CD4-positive, alpha-beta T cell treated with Interferon gamma for 1 hour (primary cell): ENCODE results near the gene INHBB.
A peak's percentile ranks its signal among the peaks of the same experiment; 100 is the strongest.
"Not testable (repeated sequence)": the region's sequence is repeated elsewhere in the genome, so short reads cannot be mapped to it uniquely, and the experiment has no call there.

Experiments
- DNase-seq: peaks from one replicate; pipeline ENCODE4 v3.0.0-alpha.2; 2020

The INHBB gene

DNA sequence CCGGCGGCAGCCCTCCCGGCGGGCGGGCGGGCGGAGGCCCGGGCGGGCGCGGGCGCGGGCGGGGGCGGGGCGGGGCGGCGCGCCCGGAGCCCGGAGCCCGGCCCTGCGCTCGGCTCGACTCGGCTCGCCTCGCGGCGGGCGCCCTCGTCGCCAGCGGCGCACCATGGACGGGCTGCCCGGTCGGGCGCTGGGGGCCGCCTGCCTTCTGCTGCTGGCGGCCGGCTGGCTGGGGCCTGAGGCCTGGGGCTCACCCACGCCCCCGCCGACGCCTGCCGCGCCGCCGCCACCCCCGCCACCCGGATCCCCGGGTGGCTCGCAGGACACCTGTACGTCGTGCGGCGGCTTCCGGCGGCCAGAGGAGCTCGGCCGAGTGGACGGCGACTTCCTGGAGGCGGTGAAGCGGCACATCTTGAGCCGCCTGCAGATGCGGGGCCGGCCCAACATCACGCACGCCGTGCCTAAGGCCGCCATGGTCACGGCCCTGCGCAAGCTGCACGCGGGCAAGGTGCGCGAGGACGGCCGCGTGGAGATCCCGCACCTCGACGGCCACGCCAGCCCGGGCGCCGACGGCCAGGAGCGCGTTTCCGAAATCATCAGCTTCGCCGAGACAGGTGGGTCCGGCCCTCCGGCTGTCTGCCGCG lies at the start of gene INHBB:
Gene INHBB (plus strand): TSS at position 111 of the 641 bp plus-strand sequence. CDS start 53 bp downstream, at position 164.
- no peak for DNase-seq

DNA sequence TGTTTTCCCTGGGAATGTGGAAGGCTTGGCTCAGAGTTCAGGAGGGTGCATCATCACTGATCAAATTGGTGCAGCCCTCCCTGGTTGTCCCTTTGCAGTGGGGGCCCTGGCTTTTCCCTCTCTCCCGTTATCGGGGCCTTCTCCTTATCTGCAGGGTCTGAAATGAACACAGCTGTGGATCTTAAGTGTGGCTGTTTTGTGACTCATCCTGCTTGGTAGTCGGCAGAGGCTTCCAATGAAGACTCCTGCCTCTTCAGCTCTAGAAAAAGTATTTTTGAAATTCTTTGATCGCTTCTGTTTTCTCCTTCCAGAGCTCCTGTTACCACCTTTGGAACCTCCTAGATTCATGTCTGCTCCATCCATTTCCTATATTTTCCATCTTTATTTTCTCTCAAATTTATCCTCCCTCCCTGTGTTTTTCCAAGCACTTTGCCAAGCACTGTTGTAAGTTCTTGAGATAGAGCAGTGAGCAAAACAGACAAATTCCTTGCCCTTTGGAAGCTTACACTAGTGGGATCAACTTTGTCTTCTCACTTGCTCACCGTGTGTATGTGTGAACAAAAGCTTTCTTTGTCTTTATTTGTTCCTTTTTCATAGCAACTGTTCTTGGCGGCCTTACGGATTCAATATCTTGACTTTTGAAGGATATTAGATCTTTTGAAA lies 47.6 kb upstream of the INHBB start:
- DNase-seq, result no peak

DNA sequence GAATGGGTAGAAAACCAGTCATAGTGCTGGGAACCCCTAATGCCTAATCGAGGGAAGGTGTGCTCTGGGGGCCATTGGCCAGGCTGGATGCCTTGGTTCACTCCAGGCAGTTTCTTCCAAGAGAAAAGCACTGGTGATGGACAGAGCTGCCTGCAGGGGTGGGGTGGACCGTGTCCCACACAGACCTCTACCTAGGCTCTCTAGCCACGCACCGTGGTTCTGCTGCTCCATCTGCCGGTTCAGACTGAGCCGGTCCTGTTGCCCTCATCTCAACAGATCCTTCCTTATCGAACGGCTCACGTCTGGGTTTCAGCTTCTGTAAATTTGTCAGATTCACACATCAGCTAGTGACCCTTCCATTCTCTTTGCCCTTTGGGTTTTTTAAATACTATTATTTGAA lies 46.9 kb upstream of the INHBB start:
- DNase-seq, result no peak

DNA sequence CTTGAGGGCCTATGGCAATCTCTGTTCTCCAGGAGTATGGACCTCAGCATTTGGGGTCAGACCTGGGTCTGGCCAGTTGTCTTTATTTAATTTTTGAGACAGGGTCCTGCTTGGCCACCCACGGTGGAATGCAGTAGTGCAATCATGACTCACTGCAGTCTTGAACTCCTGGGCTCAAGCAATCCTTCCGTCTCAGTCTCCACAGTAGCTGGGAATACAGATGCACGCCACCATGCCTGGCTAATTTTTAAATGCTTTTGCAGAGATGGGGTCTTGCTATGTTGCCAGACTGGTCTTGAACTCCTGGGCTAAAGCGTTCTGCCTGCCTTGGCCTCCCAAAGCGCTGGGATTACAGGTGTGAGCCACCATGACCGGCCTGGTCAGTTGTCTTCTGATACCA lies 46.4 kb upstream of the INHBB start:
- no peak for DNase-seq

DNA sequence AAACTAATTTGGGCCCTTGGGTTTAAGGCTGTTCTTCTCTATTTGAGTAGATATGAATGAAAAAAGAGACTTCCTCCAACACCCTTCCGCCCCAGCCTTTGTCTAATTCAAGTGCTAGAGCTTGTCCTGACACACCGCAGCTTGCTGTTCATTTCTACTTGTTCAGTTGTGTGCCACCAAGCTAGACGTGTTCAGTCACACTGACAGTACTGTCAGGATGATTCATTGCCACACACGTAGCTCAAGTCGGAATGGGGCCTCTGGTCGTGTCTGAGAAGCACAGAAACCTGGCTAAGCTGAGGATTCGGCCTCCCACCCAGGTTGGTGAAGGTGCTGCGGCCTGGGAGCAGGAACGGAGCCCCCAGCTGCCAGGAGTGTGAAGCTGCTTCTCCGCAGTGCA lies 45.6 kb upstream of the INHBB start:
- no peak for DNase-seq

DNA sequence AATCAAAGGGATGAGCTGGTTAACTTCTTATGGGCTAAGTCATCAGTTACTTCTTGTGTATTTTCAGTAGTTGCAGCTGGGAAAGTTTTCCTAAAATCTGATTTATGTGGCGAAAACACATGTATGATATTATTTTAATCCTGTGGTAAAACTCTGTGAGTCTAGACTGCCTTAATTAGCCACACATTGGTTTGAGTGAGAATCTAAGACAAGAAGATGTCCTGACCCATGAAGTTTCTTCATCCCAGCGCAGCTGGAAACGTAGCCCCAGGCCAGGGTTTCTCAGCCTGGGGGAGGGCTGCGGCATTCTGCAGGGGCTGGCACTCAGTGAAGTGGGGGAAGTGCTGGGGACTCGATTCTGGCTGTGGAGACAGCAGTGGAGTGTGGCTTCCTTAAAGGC lies 44.7 kb upstream of the INHBB start:
- no peak for DNase-seq

DNA sequence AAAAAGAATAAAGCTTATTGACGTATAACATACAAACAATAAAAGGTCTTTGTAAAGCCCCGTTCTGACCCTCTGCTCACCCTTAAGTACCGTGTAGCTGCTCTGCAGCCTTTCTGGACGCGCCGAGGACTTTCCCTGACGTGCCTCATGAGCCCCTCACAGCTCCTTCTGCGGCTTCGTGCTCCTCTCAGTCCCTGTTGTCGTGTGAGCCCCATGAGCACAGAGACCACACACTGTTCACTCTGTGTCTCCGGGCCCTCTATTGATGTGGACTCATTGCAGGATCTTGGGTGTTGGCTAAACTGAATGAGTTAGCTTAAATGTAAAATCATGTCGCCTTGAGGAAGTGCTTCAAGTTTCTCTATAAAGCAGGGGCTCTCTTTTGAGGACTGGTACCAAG lies 43.6 kb upstream of the INHBB start:
- no peak for DNase-seq

DNA sequence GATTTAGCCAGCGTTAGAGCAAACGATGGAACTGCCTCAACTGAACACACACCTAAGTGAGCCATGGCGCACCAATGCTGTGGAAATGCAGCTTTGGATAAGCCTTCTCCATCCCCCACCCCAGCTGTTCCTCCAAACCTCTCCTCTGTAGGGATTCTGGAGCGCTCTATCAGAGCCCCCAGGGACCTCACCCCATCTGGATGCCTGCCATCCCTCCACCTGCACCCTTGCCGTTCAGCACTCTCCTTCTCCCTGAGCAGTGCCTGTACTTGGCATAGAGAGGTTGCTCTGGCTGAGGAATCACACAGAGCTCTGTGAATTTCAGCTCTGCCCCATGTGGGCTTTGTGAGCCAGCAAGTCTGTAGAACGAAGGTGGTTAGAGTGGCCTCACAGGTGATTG lies 42.8 kb upstream of the INHBB start:
- DNase-seq, result no peak

DNA sequence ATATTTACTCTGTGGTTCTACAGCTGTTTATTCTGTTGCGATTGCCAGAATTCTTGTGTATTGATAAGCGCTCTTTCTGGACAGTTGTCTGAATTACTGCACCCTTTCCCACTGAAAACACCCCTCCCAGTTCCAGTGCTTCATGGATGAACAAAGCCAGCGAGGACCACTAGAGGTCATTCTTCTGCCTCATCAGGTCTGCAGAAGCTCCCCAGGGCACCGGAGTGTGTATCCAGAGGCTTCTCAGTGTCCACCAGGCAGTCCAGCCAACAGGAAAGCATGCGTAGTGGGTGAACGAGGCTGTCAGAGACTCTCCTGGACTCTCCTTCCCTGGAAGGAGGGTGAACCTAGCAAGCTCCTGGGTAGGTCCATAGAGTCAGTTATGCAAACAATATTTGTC lies 40.6 kb upstream of the INHBB start:
- DNase-seq, result no peak

DNA sequence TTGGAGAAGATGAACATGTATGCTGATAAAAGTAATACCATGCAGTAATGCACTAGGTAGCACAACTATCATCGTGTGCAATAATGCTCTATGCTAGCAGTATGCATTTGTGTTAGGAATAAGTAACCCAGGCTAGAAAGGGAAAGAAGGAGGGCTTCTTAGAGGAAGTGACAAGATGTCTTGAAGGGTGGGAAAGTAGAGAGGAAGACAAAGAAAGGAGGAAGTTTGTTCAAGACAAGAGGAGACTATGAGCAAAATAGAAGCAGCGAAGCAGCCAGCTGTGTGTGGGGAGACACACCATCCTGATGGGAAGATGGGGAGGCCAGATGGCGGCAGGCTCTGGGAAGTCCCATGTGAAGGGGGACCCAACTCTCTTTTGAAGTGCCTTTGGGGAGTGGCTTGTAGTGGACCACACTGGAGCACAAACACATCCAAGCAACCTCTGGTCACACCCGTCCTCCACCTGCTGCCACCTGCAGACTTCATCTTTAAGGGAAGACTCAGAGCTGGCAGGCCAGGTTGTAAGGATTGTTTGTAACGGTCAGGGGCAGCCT lies 39.9 kb upstream of the INHBB start:
- DNase-seq, result no peak

DNA sequence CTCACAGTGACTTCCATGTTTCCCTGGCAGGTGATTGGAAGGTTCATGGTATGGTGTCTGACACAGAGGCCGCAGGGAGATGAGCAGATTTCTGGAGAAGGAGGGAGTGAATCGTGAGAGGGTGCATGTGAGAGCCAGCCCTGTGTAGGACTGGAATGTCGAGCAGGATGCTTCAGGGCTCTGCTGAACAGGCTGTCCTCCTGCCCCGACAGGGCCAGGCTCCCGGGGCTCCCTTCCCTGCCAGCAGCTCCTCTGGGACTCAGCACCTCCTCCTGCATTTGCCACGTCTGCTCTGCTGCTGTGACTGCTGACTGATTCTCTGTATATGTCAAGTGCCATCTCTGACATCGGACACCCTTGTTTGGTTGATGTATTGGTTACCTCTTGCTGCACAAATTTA lies 38.5 kb upstream of the INHBB start:
- DNase-seq, result no peak

DNA sequence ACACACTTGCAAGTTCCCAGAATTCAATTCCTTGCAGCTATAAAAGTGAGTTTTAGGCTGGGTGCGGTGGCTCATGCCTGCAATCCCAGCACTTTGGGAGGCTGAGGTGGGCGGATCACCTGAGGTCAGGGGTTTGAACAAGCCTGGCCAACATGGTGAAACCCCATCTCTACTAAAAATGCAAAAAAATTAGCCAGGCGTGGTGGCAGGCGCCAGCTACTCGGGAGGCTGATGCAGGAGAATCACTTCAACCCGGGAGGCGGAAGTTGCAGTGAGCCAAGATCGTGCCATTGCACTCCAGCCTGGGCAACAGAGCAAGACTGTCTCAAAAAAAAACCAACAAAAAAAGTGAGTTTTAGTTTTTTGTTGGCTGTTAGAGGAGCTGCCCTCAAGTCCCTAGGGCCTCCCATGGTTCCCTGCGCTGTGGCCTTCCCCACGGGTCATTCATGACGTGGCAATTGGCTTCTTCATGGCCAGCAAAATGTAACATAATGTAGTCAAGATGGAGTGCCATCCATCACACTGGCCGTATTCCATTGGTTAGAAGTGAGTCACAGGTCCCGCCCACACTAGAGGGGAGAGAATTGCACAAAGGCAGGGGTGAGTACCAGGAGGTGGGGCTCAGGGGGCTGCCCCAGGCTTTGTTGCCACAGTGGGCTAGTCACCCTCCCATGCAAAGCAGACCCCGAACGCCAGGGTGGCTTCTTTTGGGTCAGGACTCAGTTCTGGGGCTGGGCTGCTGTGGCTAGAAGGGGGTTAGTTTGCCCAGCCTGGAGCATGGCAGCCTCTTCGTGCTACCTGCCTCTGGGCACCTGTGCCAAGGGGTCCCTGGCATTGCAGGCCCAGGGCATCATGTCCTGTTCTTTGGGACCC lies 37.7 kb upstream of the INHBB start:
- DNase-seq, result no peak

DNA sequence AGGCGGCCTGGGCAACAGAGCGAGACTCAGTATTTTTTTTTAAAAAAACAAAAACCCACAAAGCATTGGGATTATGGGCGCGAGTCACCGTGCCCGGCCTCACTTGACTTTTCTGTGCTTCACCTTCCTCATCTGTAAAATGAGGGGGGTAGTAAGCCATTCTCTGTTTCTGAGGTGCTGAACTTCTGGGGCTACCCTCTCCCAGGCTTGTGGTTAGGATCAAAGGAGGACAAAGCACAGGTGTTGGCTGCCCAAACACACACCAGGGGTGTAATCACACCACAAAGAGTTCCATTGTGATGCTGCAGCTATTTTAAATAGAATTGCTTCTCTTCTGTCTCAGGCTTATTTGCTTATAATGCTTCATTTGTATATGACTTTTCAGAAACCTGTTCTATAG lies 35.8 kb upstream of the INHBB start:
- DNase-seq, result no peak

DNA sequence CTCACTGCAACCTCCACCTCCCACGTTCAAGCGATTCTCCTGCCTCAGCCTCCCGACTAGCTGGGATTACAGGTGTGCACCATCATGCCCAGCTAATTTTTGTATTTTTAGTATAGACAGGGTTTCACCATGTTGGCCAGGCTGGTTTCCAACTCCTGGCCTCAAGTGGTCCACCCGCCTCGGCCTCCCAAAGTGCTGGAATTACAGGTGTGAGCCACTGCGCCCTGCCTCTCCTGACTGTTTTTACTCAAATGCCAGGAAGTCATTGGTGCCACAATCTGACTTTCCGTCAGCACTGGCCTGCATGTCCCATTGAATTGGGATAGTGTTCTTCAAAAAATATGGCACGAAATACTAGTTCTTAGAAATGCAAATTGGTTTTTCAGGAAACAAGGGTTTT lies 35.1 kb upstream of the INHBB start:
- DNase-seq, result not testable (repeated sequence)

DNA sequence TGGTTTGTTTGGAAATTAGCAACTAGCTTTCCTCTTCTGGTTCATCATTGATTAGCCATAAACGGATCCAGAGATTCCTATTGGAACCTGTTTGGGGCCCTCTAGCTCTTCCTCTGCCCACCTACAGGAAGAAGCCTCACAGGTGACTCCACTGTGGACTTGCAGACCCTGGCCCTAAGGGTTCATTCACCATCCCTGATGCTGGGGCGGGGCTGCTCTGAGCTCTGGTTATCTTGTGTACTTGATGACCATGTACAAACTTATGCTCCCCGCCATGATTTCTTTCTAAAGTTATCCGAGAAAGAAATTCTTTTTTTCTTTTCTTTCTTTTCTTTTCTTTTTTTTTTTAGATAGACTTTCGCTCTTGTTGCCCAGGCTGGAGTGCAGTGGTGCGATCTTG lies 33.9 kb upstream of the INHBB start:
- DNase-seq, result no peak

DNA sequence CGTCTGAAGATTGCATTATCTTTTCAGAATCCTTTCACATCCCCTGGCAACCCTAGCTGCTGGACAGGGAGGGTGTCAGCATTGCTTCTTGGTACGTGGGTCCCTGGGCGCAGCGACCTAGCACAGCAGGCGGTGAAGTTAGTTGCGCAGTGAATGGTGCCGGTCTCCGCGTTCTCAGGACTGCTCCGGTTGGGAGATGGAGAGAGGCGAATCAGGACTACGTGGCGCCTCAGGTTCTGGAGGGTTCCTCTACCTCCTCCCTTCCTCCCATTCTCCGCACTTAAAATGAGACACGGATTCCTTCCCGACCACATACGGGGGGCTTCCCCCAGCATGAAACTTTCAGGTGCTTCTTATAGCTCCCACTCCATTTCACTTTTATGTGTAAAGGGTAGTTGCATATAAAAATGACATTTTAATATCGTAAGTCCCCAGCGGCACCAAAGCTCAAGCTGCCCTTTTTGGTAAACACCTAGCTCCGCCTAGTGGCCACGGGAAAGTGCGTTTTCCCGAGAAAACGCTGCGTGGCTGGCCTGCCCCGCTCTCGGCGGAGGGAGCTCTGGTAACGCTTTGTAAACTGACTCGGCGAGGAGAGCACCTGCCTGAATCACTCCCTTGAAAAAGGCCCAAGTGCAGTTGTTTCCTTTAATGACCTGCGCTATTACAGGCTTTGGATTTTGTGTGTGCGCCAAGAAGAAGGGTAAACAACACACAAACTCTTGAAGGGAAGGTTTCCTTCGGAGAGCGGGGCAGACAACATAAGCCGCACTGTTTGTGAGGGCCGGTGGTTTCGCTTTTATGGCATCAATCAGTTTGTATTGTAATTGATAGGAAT lies 32.9 kb upstream of the INHBB start:
- peak; percentile 61 for DNase-seq

DNA sequence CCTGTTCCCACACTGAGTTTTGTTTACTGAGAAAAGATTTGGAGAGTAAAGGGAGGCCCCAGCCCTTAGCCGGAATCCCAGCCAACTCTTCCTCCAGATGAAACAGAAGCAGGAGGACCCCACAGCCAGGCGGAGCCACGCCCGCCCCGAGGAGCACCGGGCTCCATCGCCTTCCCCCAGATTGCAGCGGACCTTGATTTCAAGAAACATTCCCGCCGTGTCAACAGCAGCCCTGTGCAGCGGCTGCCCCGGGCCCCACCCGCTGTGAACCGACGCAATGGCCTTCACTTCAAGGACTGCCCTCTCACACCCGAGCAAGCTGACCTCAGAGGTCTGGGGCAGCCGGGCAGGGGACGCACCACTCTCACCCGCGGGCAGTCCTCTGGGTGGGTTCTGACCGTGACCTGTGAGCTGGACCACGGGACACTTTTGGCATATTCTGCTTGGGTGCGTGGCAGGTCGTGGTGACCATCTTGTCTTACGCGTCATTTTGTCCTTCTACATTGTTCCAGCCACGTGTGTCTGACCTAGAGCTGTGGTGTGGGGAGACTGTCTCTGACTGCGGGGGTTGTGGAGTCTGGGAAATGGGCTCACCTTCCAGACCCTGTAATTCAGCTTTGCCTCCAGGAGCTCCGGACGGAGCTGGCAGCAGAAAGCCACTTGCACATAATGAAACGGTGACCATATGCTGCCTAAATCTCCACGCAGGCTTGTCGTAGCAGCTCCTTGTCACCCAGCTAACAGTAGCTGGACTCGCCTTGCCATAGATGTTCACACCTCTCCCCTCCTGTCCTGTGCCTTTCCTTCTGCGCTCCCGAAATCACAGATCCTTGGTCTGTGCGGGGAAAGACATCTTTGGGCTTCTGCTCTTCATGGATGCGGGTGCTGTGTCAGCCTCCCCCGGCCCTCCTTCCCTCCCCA lies 32.0 kb upstream of the INHBB start:
- DNase-seq, result no peak

DNA sequence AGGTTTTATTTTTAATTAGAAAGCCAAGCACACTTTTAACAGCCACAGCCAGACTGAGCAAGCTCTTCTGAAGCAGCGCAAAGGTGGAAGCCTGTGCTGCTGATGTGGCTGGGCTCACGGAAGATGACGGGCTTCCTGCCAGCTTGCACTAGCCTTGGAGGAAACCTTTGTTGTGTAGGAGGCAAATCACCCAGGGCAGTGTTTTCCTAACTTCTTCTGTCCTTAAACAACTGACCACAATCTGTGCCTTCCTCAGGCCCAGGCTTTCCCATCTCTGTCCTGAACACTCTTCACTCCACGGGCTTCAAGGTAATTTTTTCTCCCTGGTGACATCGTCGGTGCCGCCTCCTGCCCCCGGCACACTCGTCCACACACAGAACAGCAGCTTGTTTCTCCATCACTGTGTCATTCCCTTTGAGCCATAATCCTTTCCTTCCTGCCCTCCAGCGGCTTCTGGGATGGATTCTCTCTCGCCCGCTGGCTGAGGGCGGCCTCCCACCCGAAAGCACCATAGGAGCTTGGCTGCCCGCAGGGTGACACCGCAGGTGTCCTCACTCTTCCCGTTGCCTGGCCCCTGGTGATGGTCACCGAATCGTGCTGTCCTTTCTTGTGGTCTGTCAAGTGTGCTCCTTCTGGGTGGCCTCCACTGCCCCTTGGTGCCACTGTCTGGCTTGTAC lies 31.1 kb upstream of the INHBB start:
- peak; percentile 7 for DNase-seq

DNA sequence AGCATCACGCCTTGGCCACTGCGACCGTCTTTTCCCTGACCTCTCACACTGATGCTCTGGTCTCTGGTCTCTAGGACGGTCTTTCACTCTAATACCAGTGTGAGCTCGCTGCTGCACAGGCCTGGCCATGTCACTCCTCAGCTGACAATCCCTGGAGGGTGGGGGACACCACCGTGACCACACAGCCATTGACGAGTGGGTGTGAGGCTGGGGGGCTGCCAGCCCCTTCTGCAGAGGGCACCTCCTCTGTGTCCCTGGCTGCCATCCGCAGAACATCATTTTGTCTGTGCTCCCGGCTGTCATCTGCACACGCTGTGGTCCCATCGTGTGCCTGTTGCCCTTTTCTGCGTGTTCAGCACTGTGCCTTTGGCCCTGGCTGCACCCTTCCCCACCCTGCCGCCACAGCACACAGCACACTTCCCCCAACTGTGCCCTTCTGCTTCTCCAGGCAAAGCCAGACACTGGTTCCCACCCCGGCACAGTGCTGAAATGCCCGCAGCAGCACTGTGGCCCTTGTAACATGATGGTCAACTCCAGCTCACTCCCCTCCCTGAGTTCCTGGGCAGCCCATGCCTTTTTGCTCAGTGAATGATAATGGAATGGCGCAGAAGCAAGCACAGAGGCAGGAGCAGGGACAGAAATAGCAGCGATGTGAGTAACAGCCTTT lies 30.4 kb upstream of the INHBB start:
- DNase-seq, result no peak

DNA sequence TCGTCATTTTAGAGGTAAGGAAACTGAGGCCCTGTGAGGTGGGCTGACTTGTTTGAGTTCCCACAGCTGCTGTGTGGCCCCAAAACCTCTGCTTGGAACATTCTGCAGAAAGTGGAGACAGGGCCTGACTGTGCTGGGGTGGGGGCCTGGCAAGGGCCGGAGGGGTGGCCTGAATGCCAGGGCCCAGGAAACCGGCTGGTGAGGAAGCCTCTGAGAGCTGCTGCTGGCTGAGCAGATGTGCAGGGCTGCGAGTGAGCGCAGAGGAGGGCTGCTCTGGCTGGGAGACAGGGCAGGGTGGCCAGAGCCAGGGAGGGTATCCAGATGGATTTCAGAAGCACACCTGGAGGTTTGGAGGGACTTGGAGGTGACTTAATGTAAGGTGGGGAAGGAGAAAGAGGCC lies 29.9 kb upstream of the INHBB start:
- DNase-seq, result no peak
